Neuronal stem cell (in vitro differentiated cells): ENCODE data around the gene B4GALT1.

Source experiments
- DNase-seq: peaks from one replicate; pipeline ENCODE4 v3.0.0-alpha.2; 2013; ENCODE audit warnings: low spot score
- H2AFZ ChIP-seq: one replicate; pipeline ENCODE4 v1.6.1; 2013; ENCODE audit warnings: mild to moderate bottlenecking, low read length, inconsistent platforms
- H2AK5ac ChIP-seq: 2 replicates; pipeline ENCODE4 v1.6.1; 2013; ENCODE audit warnings: low read depth, mild to moderate bottlenecking, inconsistent platforms, low read length, moderate library complexity, mixed read lengths
- H2BK120ac ChIP-seq: 2 replicates; pipeline ENCODE4 v1.6.1; 2013; ENCODE audit warnings: low read depth, mild to moderate bottlenecking, inconsistent platforms, low read length, moderate library complexity, mixed read lengths
- H2BK12ac ChIP-seq: one replicate; pipeline ENCODE4 v1.6.1; 2013; ENCODE audit warnings: low read length, inconsistent platforms
- H2BK15ac ChIP-seq: 2 replicates; pipeline ENCODE4 v1.6.1; 2013; ENCODE audit warnings: mild to moderate bottlenecking, low read length, inconsistent platforms, mixed read lengths
- H2BK5ac ChIP-seq: one replicate; pipeline ENCODE4 v1.6.1; 2013; ENCODE audit warnings: inconsistent platforms, mild to moderate bottlenecking, low read length, moderate library complexity
- H3K14ac ChIP-seq: one replicate; pipeline ENCODE4 v1.6.1; 2013; ENCODE audit warnings: low read length, inconsistent platforms
- H3K18ac ChIP-seq: 2 replicates; pipeline ENCODE4 v1.6.1; 2013; ENCODE audit warnings: low read length, inconsistent platforms
- H3K23ac ChIP-seq: 2 replicates; pipeline ENCODE4 v1.6.1; 2013; ENCODE audit warnings: low read depth, mild to moderate bottlenecking, mixed read lengths, low read length, inconsistent platforms; ENCODE audit not compliant: poor library complexity
- H3K27ac ChIP-seq: replicated peaks from 3 replicates; pipeline ENCODE4 v1.5.1; 2013; ENCODE audit warnings: low read length, inconsistent platforms
- H3K27me3 ChIP-seq, 3 experiments: 2 replicates each; pipeline ENCODE4 v1.6.1; 2013; ENCODE audit warnings: low read length in 3 of 3, mild to moderate bottlenecking in 2 of 3, inconsistent platforms in 1 of 3, low read depth in 1 of 3, mixed read lengths in 1 of 3, moderate library complexity in 1 of 3; ENCODE audit not compliant: control insufficient read depth in 3 of 3, insufficient read depth in 3 of 3
- H3K36me3 ChIP-seq, 2 donors: replicated peaks in 1 of 2; 2 replicates each; pipeline ENCODE4 v1.6.1; 2013; ENCODE audit warnings: low read length in 2 of 2; ENCODE audit not compliant: control insufficient read depth in 2 of 2, insufficient read depth in 2 of 2
- H3K4ac ChIP-seq: 2 replicates; pipeline ENCODE4 v1.6.1; 2013; ENCODE audit warnings: inconsistent platforms, mild to moderate bottlenecking, low read length, moderate library complexity
- H3K4me1 ChIP-seq, 2 donors: 1 replicate in 1 of 2; 2 replicates in 1 of 2; pipeline ENCODE4 v1.6.1; 2013; ENCODE audit warnings: low read length in 2 of 2, low read depth in 1 of 2; ENCODE audit not compliant: control insufficient read depth in 2 of 2, insufficient read depth in 1 of 2
- H3K4me2 ChIP-seq: one replicate; pipeline ENCODE4 v1.6.1; 2013; ENCODE audit warnings: mild to moderate bottlenecking, low read length, inconsistent platforms; ENCODE audit not compliant: insufficient read depth, poor library complexity, severe bottlenecking
- H3K4me3 ChIP-seq, 2 donors: 2 replicates each; pipeline ENCODE4 v1.5.1; 2013; ENCODE audit warnings: low read length in 2 of 2, mild to moderate bottlenecking in 2 of 2, inconsistent platforms in 1 of 2, moderate library complexity in 1 of 2
- H3K79me1 ChIP-seq: one replicate; pipeline ENCODE4 v1.6.1; 2013; ENCODE audit warnings: low read depth, mild to moderate bottlenecking, inconsistent platforms, low read length, moderate library complexity
- H3K9ac ChIP-seq: one replicate; pipeline ENCODE4 v1.6.1; 2013; ENCODE audit warnings: mild to moderate bottlenecking, low read depth, low read length, inconsistent platforms; ENCODE audit not compliant: poor library complexity
- H3K9me3 ChIP-seq, 2 donors: replicated peaks in 1 of 2; 2 replicates each; pipeline versions ENCODE3 to v1.6.1; 2013; ENCODE audit warnings: low read length in 2 of 2, mild to moderate bottlenecking in 2 of 2, inconsistent platforms in 1 of 2, low read depth in 1 of 2, mixed read lengths in 1 of 2, moderate library complexity in 1 of 2; ENCODE audit not compliant: control insufficient read depth in 2 of 2, insufficient read depth in 1 of 2
- H4K8ac ChIP-seq: one replicate; pipeline ENCODE4 v1.6.1; 2013; ENCODE audit warnings: low read depth, mild to moderate bottlenecking, inconsistent platforms, low read length, moderate library complexity
- H4K91ac ChIP-seq: one replicate; pipeline ENCODE4 v1.6.1; 2013; ENCODE audit warnings: low read length, low read depth, mild to moderate bottlenecking, inconsistent platforms; ENCODE audit not compliant: poor library complexity
- WGBS, 2 donors: extraction: QIAGEN DNeasy Blood & Tissue Kit; methylation state at CpG; one replicate each; pipeline ENCODE4 v1.1.7; 2013; ENCODE audit warnings: missing lambda C conversion rate in 2 of 2, mixed read lengths in 1 of 2; ENCODE audit not compliant: insufficient read length in 2 of 2, insufficient replicate concordance in 1 of 2; ENCODE audit errors: extremely low coverage in 2 of 2; 5-methylcytosine and 5-hydroxymethylcytosine counted together

Gene B4GALT1

GRCh38 chr9:33123407-33124031 is 43.6 kb downstream of the B4GALT1 start:
- no peak overlapping the region for H2BK12ac ChIP-seq
- H4K91ac ChIP-seq: no peak overlapping the region
- H3K18ac ChIP-seq: no peak overlapping the region
- H2AK5ac ChIP-seq: no peak overlapping the region
- no peak overlapping the region for H2BK5ac ChIP-seq
- no peak overlapping the region for H2BK120ac ChIP-seq
- H3K9me3 ChIP-seq: no peaks in the 10 kb centered on the region
- H2AFZ ChIP-seq: no peak overlapping the region
- no peak overlapping the region for H2BK15ac ChIP-seq
- H3K23ac ChIP-seq: no peak overlapping the region
- no peak overlapping the region for H3K4me2 ChIP-seq
- peaks cover 0 to 2% of the 10 kb centered on the region in 2 donors for H3K4me1 ChIP-seq
- peak overlapping the region in 1 of 2 donors; percentile 25 for H3K4me3 ChIP-seq
- H3K27ac ChIP-seq: no peak overlapping the region
- H3K14ac ChIP-seq: no peak overlapping the region
- H3K79me1 ChIP-seq: no peaks in the 10 kb centered on the region
- no peak overlapping the region for H4K8ac ChIP-seq
- no peak for DNase-seq
- H3K36me3 ChIP-seq: no peaks in the 10 kb centered on the region
- H3K27me3 ChIP-seq: no peaks in the 10 kb centered on the region
- no peak overlapping the region for H3K9ac ChIP-seq
- no CpG with 5 or more reads among the region's 8 CpGs for WGBS, 2 donors
- H3K4ac ChIP-seq: no peak overlapping the region

- Histone ChIP-seq H2BK5ac (no peak overlapping the region), H3K4ac (no peak overlapping the region), H3K18ac (no peak overlapping the region), H3K4me3 (no peak overlapping the region), H3K4me2 (no peak overlapping the region), H3K79me1 (no peaks in the 10 kb centered on the region), H3K27me3 (no peaks in the 10 kb centered on the region), H4K8ac (no peak overlapping the region), H2BK120ac (no peak overlapping the region), H3K4me1 (peaks cover 0 to 2% of the 10 kb centered on the region in 2 donors), H3K9me3 (no peaks in the 10 kb centered on the region), H3K23ac (no peak overlapping the region), H4K91ac (no peak overlapping the region), H2AK5ac (no peak overlapping the region), H3K14ac (no peak overlapping the region), H3K27ac (no peak overlapping the region), H3K9ac (no peak overlapping the region), H2BK15ac (no peak overlapping the region), H2AFZ (no peak overlapping the region), H3K36me3 (no peaks in the 10 kb centered on the region), H2BK12ac (no peak overlapping the region)
- DNase-seq: no peak
- WGBS, 2 donors: no CpG with 5 or more reads among the region's 1 CpG
These were observed 46.5 kb downstream of the B4GALT1 start for GRCh38 chr9:33120620-33121019.

GRCh38 chr9:33117796-33118195 is 49.3 kb downstream of the B4GALT1 start:
- no peaks in the 10 kb centered on the region for H3K9me3 ChIP-seq
- H3K27ac ChIP-seq: no peak overlapping the region
- no peak overlapping the region for H2AK5ac ChIP-seq
- WGBS, 2 donors: no CpG with 5 or more reads among the region's 4 CpGs
- H3K4me3 ChIP-seq: no peak overlapping the region
- peaks cover 0 to 5% of the 10 kb centered on the region in 2 donors for H3K36me3 ChIP-seq
- no peak overlapping the region for H3K23ac ChIP-seq
- no peak for DNase-seq
- no peaks in the 10 kb centered on the region for H3K4me1 ChIP-seq
- no peak overlapping the region for H2BK15ac ChIP-seq
- no peak overlapping the region for H3K9ac ChIP-seq
- H3K79me1 ChIP-seq: no peaks in the 10 kb centered on the region
- no peak overlapping the region for H4K8ac ChIP-seq
- H3K4me2 ChIP-seq: no peak overlapping the region
- H2BK12ac ChIP-seq: no peak overlapping the region
- H2BK5ac ChIP-seq: no peak overlapping the region
- H2BK120ac ChIP-seq: no peak overlapping the region
- H2AFZ ChIP-seq: no peak overlapping the region
- H3K14ac ChIP-seq: no peak overlapping the region
- H3K4ac ChIP-seq: no peak overlapping the region
- no peak overlapping the region for H3K18ac ChIP-seq
- no peaks in the 10 kb centered on the region for H3K27me3 ChIP-seq
- no peak overlapping the region for H4K91ac ChIP-seq

GRCh38 chr9:33117306-33117705 is 49.8 kb downstream of the B4GALT1 start:
- H3K36me3 ChIP-seq: peaks cover 0 to 6% of the 10 kb centered on the region in 2 donors
- H2BK5ac ChIP-seq: no peak overlapping the region
- H3K27ac ChIP-seq: no peak overlapping the region
- H4K91ac ChIP-seq: no peak overlapping the region
- no peak overlapping the region for H2BK15ac ChIP-seq
- no peak overlapping the region for H3K4ac ChIP-seq
- H3K18ac ChIP-seq: no peak overlapping the region
- H3K27me3 ChIP-seq: no peaks in the 10 kb centered on the region
- no peak overlapping the region for H3K4me2 ChIP-seq
- no peak overlapping the region for H3K14ac ChIP-seq
- no peaks in the 10 kb centered on the region for H3K9me3 ChIP-seq
- H3K9ac ChIP-seq: no peak overlapping the region
- no CpG with 5 or more reads among the region's 1 CpG for WGBS, 2 donors
- no peak overlapping the region for H2AK5ac ChIP-seq
- H3K4me1 ChIP-seq: no peaks in the 10 kb centered on the region
- H2BK120ac ChIP-seq: no peak overlapping the region
- no peak overlapping the region for H3K4me3 ChIP-seq
- no peak overlapping the region for H4K8ac ChIP-seq
- DNase-seq: no peak
- no peak overlapping the region for H2AFZ ChIP-seq
- H3K79me1 ChIP-seq: no peaks in the 10 kb centered on the region
- no peak overlapping the region for H3K23ac ChIP-seq
- H2BK12ac ChIP-seq: no peak overlapping the region
